ENCODE data around the gene HECTD4.

Gene HECTD4

GRCh38 chr12:112303799-112304198 is 78.4 kb downstream of the HECTD4 start:
- H3K9ac ChIP-seq (ENCODE audit: low read length in 2 of 2) = no peak overlapping the region
- H3K9me3 ChIP-seq (ENCODE audit: control insufficient read depth in 2 of 2, low read length in 2 of 2) = no peaks in the 10 kb centered on the region
- H3K36me3 ChIP-seq (ENCODE audit: control insufficient read depth in 2 of 2, insufficient read depth in 2 of 2, low read length in 2 of 2) = peaks cover 3 to 5% of the 10 kb centered on the region in 2 donors
- H3K27me3 ChIP-seq (ENCODE audit: control insufficient read depth in 1 of 2, insufficient read depth in 2 of 2, low read length in 2 of 2) = no peaks in the 10 kb centered on the region
- H3K4me1 ChIP-seq (ENCODE audit: control insufficient read depth, insufficient read depth, low read length) = no peaks in the 10 kb centered on the region
- no peak overlapping the region for H3K4me3 ChIP-seq (ENCODE audit: low read length in 2 of 2)
- no peak overlapping the region for H3K27ac ChIP-seq (ENCODE audit: low read length)

GRCh38 chr12:112303004-112303403 is 79.2 kb downstream of the HECTD4 start:
- Histone ChIP-seq H3K4me1 (ENCODE audit: control insufficient read depth, insufficient read depth, low read length) (no peaks in the 10 kb centered on the region), H3K4me3 (ENCODE audit: low read length in 2 of 2) (no peak overlapping the region), H3K9me3 (ENCODE audit: control insufficient read depth in 2 of 2, low read length in 2 of 2) (no peaks in the 10 kb centered on the region), H3K27ac (ENCODE audit: low read length) (no peak overlapping the region), H3K36me3 (ENCODE audit: control insufficient read depth in 2 of 2, insufficient read depth in 2 of 2, low read length in 2 of 2) (peaks cover 3 to 5% of the 10 kb centered on the region in 2 donors), H3K27me3 (ENCODE audit: control insufficient read depth in 1 of 2, insufficient read depth in 2 of 2, low read length in 2 of 2) (no peaks in the 10 kb centered on the region), H3K9ac (ENCODE audit: low read length in 2 of 2) (no peak overlapping the region)

GRCh38 chr12:112299704-112300103 is 82.5 kb downstream of the HECTD4 start:
- Histone ChIP-seq H3K27me3 (ENCODE audit: control insufficient read depth in 1 of 2, insufficient read depth in 2 of 2, low read length in 2 of 2) (no peaks in the 10 kb centered on the region), H3K27ac (ENCODE audit: low read length) (no peak overlapping the region), H3K36me3 (ENCODE audit: control insufficient read depth in 2 of 2, insufficient read depth in 2 of 2, low read length in 2 of 2) (peaks cover 17 to 21% of the 10 kb centered on the region in 2 donors), H3K4me3 (ENCODE audit: low read length in 2 of 2) (no peak overlapping the region), H3K9me3 (ENCODE audit: control insufficient read depth in 2 of 2, low read length in 2 of 2) (no peaks in the 10 kb centered on the region), H3K4me1 (ENCODE audit: control insufficient read depth, insufficient read depth, low read length) (no peaks in the 10 kb centered on the region), H3K9ac (ENCODE audit: low read length in 2 of 2) (no peak overlapping the region)

DNA sequence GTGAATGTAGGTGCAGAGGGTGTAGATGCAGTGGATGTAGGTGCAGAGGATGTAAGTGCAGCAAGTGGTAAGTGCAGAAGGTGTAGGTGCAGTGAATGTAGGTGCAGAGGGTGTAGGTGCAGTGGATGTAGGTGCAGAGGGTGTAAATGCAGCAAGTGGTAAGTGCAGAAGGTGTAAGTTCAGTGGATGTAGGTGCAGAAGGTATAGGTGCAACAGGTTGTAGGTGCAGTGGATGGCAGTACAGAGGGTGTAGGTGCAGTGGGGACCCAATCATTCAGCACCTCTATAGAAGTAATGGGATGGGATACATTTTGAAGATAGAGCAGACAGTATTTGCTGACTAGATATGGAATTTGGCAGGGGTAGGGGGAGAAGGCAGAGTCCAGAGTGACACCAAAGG is 85.0 kb downstream of the HECTD4 start:
- H3K9me3 ChIP-seq (ENCODE audit: control insufficient read depth in 2 of 2, low read length in 2 of 2) = no peaks in the 10 kb centered on the region
- no peak overlapping the region for H3K4me3 ChIP-seq (ENCODE audit: low read length in 2 of 2)
- H3K36me3 ChIP-seq (ENCODE audit: control insufficient read depth in 2 of 2, insufficient read depth in 2 of 2, low read length in 2 of 2) = peaks cover 17 to 21% of the 10 kb centered on the region in 2 donors
- H3K4me1 ChIP-seq (ENCODE audit: control insufficient read depth, insufficient read depth, low read length) = no peaks in the 10 kb centered on the region
- no peaks in the 10 kb centered on the region for H3K27me3 ChIP-seq (ENCODE audit: control insufficient read depth in 1 of 2, insufficient read depth in 2 of 2, low read length in 2 of 2)
- H3K9ac ChIP-seq (ENCODE audit: low read length in 2 of 2) = no peak overlapping the region
- H3K27ac ChIP-seq (ENCODE audit: low read length) = no peak overlapping the region

GRCh38 chr12:112296183-112296582 is 86.0 kb downstream of the HECTD4 start:
- peaks cover 16 to 17% of the 10 kb centered on the region in 2 donors for H3K36me3 ChIP-seq (ENCODE audit: control insufficient read depth in 2 of 2, insufficient read depth in 2 of 2, low read length in 2 of 2)
- no peak overlapping the region for H3K9ac ChIP-seq (ENCODE audit: low read length in 2 of 2)
- H3K4me1 ChIP-seq (ENCODE audit: control insufficient read depth, insufficient read depth, low read length) = no peaks in the 10 kb centered on the region

DNA sequence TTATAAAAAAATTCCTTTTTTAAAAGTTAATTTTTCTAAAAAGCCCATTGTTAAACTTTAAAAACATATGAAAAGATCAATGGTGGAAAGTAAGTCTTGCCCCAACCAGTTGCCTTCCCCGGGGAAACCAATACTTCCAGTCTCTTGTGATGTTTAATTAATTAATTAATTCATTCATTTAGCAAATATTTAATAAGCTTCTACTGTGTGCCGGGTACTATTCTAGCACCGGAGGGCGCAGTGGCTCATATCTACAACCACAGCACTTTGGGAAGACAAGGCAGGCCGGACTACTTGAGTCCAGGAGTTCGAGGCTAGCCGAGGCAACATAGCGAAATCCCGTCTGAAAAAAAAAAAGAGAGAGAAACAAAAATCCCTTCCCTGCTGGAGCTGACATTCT is 87.4 kb downstream of the HECTD4 start:
- Histone ChIP-seq H3K9me3 (ENCODE audit: control insufficient read depth in 2 of 2, low read length in 2 of 2) (no peaks in the 10 kb centered on the region), H3K4me1 (ENCODE audit: control insufficient read depth, insufficient read depth, low read length) (no peaks in the 10 kb centered on the region), H3K9ac (ENCODE audit: low read length in 2 of 2) (no peak overlapping the region), H3K27me3 (ENCODE audit: control insufficient read depth in 1 of 2, insufficient read depth in 2 of 2, low read length in 2 of 2) (no peaks in the 10 kb centered on the region), H3K27ac (ENCODE audit: low read length) (no peak overlapping the region), H3K4me3 (ENCODE audit: low read length in 2 of 2) (no peak overlapping the region), H3K36me3 (ENCODE audit: control insufficient read depth in 2 of 2, insufficient read depth in 2 of 2, low read length in 2 of 2) (peaks cover 16 to 17% of the 10 kb centered on the region in 2 donors)

More at GRCh38 chr12:112296183-112296582, 86.0 kb downstream of the HECTD4 start:
- no peaks in the 10 kb centered on the region for H3K27me3 ChIP-seq (ENCODE audit: control insufficient read depth in 1 of 2, insufficient read depth in 2 of 2, low read length in 2 of 2)
- H3K4me3 ChIP-seq (ENCODE audit: low read length in 2 of 2) = no peak overlapping the region
- no peak overlapping the region for H3K27ac ChIP-seq (ENCODE audit: low read length)
- no peaks in the 10 kb centered on the region for H3K9me3 ChIP-seq (ENCODE audit: control insufficient read depth in 2 of 2, low read length in 2 of 2)

DNA sequence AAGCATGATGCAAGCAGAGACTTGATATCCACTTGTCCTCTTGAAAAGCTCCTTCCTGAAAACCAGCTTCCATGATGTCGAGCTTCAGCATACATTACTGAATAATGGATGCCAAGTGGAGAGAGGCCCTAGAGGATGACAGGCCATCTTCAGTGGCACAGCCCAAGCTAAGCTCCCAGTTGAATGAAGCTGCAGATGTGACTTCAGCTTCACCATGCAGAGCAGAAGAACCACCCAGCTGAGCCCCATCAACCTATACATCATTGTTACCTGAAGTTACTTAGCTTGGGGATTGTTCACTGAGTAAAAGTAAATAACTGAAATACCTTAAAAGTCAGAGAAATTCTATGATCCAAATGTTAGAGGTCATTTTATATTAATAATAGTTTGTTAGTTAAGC is 93.6 kb downstream of the HECTD4 start:
- no peak overlapping the region for H3K9ac ChIP-seq (ENCODE audit: low read length in 2 of 2)
- H3K27me3 ChIP-seq (ENCODE audit: control insufficient read depth in 1 of 2, insufficient read depth in 2 of 2, low read length in 2 of 2) = no peaks in the 10 kb centered on the region
- peaks cover 8% of the 10 kb centered on the region for H3K4me1 ChIP-seq (ENCODE audit: control insufficient read depth, insufficient read depth, low read length)
- peaks cover 4% of the 10 kb centered on the region in 2 donors for H3K9me3 ChIP-seq (ENCODE audit: control insufficient read depth in 2 of 2, low read length in 2 of 2)
- H3K27ac ChIP-seq (ENCODE audit: low read length) = no peak overlapping the region
- H3K4me3 ChIP-seq (ENCODE audit: low read length in 2 of 2) = no peak overlapping the region
- peaks cover 0 to 3% of the 10 kb centered on the region in 2 donors for H3K36me3 ChIP-seq (ENCODE audit: control insufficient read depth in 2 of 2, insufficient read depth in 2 of 2, low read length in 2 of 2)

DNA sequence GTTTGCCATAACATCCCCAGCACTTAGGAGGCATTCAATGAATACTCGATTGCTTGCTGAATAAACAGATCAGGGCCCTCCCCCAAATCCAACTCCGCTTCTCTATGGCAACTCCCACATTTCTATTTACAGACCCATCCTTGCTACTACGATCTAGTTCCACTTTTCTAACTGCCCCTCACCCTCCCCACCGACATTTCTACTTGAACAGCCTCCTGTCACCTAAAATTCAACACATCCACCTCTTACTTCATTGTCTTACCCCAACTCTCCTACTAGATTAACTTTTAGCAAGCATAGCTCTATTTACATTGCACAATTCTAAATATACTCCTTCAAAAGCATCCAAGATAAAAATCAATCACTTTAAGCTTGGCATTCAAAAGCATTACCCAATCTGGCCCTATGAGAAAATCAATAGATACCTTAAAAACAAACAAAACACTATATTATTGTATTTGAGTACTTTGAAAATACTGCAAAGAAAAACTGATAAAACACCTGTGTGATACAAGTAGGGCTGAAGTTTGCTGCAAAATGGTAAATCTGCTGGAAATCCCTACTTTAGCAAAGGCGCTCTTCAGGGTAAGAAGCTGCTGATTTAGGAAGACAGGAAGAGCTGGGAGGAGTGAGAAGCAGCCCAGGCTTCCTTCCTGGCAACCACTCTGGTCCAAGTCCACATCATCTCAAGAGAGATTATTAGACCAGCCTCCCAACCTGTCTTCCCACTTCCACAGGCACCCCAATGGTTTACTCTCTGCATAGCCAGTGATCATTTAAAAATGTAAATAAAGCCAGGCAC is 96.4 kb downstream of the HECTD4 start:
- peaks cover 0 to 3% of the 10 kb centered on the region in 2 donors for H3K36me3 ChIP-seq (ENCODE audit: control insufficient read depth in 2 of 2, insufficient read depth in 2 of 2, low read length in 2 of 2)

GRCh38 chr12:112283546-112283945 is 98.7 kb downstream of the HECTD4 start:
- Histone ChIP-seq H3K27me3 (ENCODE audit: control insufficient read depth in 1 of 2, insufficient read depth in 2 of 2, low read length in 2 of 2) (no peaks in the 10 kb centered on the region), H3K4me3 (ENCODE audit: low read length in 2 of 2) (no peak overlapping the region), H3K27ac (ENCODE audit: low read length) (no peak overlapping the region), H3K9ac (ENCODE audit: low read length in 2 of 2) (no peak overlapping the region), H3K36me3 (ENCODE audit: control insufficient read depth in 2 of 2, insufficient read depth in 2 of 2, low read length in 2 of 2) (peaks cover 0 to 2% of the 10 kb centered on the region in 2 donors), H3K4me1 (ENCODE audit: control insufficient read depth, insufficient read depth, low read length) (peaks cover 8% of the 10 kb centered on the region), H3K9me3 (ENCODE audit: control insufficient read depth in 2 of 2, low read length in 2 of 2) (peaks cover 2% of the 10 kb centered on the region in 2 donors)

More for the DNA sequence above, 96.4 kb downstream of the HECTD4 start:
- Histone ChIP-seq H3K27ac (ENCODE audit: low read length) (no peak overlapping the region), H3K9me3 (ENCODE audit: control insufficient read depth in 2 of 2, low read length in 2 of 2) (peaks cover 4% of the 10 kb centered on the region in 2 donors), H3K4me1 (ENCODE audit: control insufficient read depth, insufficient read depth, low read length) (peaks cover 8% of the 10 kb centered on the region), H3K27me3 (ENCODE audit: control insufficient read depth in 1 of 2, insufficient read depth in 2 of 2, low read length in 2 of 2) (no peaks in the 10 kb centered on the region), H3K9ac (ENCODE audit: low read length in 2 of 2) (no peak overlapping the region), H3K4me3 (ENCODE audit: low read length in 2 of 2) (no peak overlapping the region)

DNA sequence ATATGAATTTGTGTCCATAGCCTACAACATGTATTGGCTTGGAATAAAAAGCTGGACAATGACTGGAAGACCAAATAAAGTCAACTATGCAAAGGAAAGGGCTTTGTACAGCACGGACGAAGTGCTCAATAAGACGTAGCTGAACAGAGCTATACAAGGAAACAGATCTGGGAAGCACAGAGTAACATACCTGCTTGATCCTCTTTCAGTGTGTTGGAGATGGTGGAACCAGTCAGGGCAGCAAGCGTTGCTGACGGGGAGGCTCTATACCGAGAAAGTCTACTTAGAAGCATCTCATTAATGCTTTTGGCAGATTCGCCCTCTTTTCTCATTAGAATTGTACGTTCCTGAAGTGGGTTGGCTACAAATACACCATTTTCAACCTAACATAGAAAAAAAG is 99.3 kb downstream of the HECTD4 start:
- H3K27ac ChIP-seq (ENCODE audit: low read length) = no peak overlapping the region
- no peak overlapping the region for H3K9ac ChIP-seq (ENCODE audit: low read length in 2 of 2)
- peaks cover 8% of the 10 kb centered on the region for H3K4me1 ChIP-seq (ENCODE audit: control insufficient read depth, insufficient read depth, low read length)

GRCh38 chr12:112275836-112276235 is 106.4 kb downstream of the HECTD4 start:
- no peak overlapping the region for H3K27ac ChIP-seq (ENCODE audit: low read length)

More for the DNA sequence above, 99.3 kb downstream of the HECTD4 start:
- no peaks in the 10 kb centered on the region for H3K27me3 ChIP-seq (ENCODE audit: control insufficient read depth in 1 of 2, insufficient read depth in 2 of 2, low read length in 2 of 2)
- H3K4me3 ChIP-seq (ENCODE audit: low read length in 2 of 2) = no peak overlapping the region
- no peaks in the 10 kb centered on the region for H3K9me3 ChIP-seq (ENCODE audit: control insufficient read depth in 2 of 2, low read length in 2 of 2)
- H3K36me3 ChIP-seq (ENCODE audit: control insufficient read depth in 2 of 2, insufficient read depth in 2 of 2, low read length in 2 of 2) = no peaks in the 10 kb centered on the region

More at GRCh38 chr12:112275836-112276235, 106.4 kb downstream of the HECTD4 start:
- no peak overlapping the region for H3K9ac ChIP-seq (ENCODE audit: low read length in 2 of 2)
- no peaks in the 10 kb centered on the region for H3K9me3 ChIP-seq (ENCODE audit: control insufficient read depth in 2 of 2, low read length in 2 of 2)
- H3K4me3 ChIP-seq (ENCODE audit: low read length in 2 of 2) = no peak overlapping the region
- peaks cover 13 to 20% of the 10 kb centered on the region in 2 donors for H3K36me3 ChIP-seq (ENCODE audit: control insufficient read depth in 2 of 2, insufficient read depth in 2 of 2, low read length in 2 of 2)
- no peaks in the 10 kb centered on the region for H3K4me1 ChIP-seq (ENCODE audit: control insufficient read depth, insufficient read depth, low read length)
- no peaks in the 10 kb centered on the region for H3K27me3 ChIP-seq (ENCODE audit: control insufficient read depth in 1 of 2, insufficient read depth in 2 of 2, low read length in 2 of 2)
